GM19351 (cell line): ENCODE measurements around the gene IFI35.
"Not testable (repeated sequence)": the region's sequence is repeated elsewhere in the genome, so short reads cannot be mapped to it uniquely, and the experiment has no call there.

Experiments
- ATAC-seq: cut with Tn5 transposase; IDR thresholded peaks from one replicate; pipeline ENCODE4 v1.9.1; 2021; ENCODE audit warnings: mild to moderate bottlenecking, moderate library complexity; ENCODE audit not compliant: unreplicated experiment

Gene IFI35

DNA sequence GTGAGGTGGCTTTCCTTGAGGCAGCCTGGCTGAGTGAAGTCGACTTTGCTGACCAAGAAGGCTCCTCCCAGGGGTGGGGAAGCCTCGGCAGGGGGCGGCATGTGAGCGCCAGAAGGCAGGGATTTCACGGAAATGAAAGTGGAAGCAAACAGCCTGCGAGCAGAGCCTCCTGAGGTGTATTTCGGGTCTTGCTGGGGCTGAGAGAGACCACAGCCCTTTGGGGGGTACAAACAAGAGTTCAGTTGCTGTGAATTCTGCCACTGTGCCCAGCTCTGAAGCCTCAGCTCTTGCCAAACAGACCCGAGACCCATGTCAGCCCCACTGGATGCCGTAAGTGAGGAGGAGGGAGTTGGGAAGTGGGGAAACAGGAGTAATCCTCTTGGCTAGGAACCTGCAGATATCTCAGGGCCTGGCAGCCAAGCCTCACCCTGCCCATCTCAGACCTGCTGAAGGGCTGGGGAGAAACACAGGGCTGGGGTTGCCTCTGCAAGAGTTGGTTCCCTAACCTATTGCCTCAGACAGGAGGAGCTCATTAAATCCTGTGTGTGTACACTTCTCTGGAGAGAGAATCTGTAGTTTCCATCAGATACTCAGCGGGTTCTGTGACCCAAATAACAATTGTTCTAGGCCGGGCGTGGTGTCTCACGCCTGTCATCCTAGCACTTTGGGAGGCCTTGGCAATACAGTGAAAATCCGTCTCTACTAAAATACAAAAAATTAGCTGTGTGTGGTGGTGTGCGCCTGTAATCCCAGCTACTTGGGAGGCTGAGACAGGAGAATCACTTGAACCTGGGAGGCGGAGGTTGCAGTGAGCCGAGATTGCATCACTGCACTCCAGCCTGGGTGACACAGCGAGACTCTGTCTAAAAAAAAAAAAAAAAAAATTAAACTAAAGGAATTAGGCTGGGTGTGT is at the start of gene IFI35:
IFI35 (plus strand) TSS at position 146 of the 913 bp plus-strand sequence; CDS start at position 310, 164 bp downstream.
- ATAC-seq: peak; percentile 86

DNA sequence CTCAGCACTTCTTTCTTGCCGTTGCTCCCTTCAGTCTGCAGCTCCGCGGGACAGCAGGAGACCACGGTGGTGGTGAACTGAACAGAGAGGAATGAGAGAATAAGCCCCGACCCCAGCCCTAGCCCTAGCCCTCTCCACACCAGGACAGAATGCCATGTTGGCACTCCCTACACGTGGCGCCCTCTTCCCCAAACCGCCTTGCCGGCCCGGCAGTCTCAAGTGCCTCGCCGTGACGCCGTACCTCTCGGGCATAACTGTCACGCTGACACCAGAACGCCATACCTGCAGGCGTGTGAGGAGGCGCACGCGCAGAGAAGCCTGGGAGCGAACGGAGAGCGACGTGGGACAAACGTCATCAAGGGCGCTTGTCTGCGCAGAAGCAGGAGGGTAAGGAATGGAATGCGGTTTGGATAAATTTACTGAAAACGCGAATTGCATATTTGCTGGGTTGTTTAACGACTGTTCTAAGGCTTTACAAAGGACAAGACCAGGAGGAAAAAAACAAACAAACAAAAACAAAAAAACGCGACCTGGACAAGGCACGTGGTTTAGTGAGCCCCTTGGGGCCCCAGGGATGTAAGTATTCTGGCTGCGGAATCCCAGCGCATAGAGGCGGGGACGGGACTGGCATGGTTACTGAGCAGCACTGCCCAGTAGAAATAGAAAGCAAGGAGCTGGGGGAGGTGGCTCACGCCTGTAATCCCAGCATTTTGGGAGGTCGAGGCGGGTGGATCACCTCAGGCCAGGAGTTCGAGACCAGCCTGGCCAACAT is 42.2 kb upstream of the IFI35 start, which contains the start of gene AARSD1:
AARSD1 (minus strand) TSS at position 294 of the 772 bp plus-strand sequence; CDS start at position 280, 14 bp downstream.
- ATAC-seq: peak; percentile 79

DNA sequence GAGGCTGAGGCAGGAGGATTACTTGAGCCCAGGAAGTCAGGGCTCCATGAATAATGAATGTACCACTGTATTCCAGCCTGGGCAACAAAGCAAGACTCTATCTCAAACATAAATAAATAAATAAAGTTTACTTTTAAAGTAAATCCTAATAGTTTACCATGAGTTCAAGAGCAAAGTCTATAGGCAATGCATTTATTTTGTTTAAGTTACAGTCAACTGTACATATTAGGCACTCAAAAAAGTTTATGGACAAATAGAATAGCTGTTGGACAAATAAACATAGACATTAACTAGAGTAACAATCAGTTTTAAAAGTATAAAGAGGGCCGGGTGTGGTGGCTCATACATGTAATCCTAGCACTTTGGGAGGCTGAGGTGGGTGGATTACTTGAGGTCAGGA is 38.7 kb upstream of the IFI35 start:
- ATAC-seq: no peak

DNA sequence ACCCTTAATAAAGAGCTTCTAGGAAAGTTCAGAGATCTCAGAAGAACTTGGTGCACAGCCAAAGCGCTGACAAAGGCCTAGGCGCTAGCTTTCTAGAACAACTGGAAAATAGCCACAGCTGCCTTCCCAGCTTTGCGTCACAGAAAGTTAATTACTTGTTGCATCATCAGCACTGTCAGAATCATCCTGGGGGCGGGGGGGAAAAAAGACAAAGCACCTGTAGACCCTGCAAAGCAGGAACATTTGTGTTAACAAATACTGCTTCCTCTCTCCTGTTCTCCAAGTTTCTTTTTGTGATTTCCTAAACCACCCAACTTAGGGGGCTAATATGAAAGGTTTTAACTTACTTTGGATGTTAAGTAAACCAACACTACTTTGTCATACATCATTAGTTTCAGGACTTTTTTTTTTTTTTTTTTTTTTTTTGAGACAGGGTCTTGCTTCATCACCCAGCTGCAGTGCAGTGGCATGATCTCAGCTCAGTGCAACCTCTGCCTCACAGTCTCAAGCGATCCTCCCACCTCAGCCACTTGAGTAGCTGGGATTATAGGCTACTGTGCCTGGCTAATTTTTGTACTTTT is 37.5 kb upstream of the IFI35 start:
- no peak for ATAC-seq

DNA sequence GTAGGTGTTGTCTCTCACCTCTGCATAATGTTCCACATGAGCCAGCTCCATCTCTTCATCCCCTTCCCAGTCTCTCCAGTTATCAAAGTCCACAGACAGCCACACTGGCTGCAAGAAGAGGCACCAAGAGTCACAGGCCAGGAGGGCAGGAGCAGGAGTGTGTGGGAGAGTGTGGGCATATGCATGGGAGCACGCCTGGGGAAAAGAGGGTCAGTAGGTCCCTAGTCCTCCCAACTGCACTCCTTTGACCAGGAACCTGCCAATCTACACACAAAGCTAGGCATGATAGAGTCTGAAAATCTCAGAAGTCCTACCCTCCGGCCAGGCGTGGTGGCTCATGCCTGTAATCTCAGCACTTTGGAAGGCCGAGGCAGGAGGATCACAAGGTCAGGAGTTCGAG is 35.0 kb upstream of the IFI35 start:
- no peak for ATAC-seq

DNA sequence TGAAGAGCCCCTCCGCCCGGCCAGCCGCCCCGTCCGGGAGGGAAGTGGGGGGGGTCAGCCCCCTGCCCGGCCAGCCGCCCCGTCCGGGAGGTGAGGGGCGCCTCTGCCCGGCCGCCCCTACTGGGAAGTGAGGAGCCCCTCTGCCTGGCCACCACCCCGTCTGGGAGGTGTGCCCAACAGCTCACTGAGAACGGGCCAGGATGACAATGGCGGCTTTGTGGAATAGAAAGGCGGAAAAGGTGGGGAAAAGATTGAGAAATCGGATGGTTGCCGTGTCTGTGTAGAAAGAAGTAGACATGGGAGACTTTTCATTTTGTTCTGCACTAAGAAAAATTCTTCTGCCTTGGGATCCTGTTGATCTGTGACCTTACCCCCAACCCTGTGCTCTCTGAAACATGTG is 33.3 kb upstream of the IFI35 start:
- not testable (repeated sequence) for ATAC-seq

DNA sequence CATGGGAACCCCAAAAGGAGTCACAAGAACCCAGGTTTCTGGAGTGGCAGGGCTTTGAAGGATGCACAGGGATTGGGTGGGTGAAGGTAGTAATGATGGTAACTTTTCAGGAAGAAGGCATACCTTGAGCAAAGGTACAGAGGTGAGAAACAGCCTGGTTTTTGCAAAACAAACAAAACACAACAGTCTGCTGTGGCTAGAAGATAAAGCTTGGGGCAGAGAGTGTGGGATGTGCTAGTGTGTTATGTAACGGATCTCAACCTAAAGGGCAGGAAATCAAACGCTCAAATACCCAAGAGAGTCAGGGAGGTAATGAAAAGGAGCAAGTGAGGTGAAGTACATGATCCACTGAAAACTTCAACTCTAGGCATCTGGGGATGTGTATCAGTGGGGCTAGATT is 31.3 kb upstream of the IFI35 start:
- no peak for ATAC-seq

DNA sequence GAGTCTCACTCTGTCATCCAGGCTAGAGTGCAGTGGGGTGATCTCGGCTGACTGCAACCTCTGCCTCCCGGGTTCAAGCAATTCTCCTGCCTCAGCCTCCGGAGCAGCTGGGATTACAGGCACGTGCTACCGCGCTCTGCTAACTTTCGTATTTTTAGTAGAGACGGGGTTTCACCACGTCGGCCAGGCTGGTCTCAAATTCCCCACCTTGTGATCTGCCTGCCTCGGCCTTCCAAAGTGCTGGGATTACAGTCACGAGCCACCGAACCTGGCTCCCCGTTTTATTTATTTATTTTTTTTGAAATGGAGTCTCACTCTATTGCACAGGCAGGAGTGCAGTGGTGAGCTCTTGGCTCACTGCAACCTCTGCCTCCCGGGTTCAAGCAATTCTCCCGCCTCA is 30.9 kb upstream of the IFI35 start:
- not testable (repeated sequence) for ATAC-seq

DNA sequence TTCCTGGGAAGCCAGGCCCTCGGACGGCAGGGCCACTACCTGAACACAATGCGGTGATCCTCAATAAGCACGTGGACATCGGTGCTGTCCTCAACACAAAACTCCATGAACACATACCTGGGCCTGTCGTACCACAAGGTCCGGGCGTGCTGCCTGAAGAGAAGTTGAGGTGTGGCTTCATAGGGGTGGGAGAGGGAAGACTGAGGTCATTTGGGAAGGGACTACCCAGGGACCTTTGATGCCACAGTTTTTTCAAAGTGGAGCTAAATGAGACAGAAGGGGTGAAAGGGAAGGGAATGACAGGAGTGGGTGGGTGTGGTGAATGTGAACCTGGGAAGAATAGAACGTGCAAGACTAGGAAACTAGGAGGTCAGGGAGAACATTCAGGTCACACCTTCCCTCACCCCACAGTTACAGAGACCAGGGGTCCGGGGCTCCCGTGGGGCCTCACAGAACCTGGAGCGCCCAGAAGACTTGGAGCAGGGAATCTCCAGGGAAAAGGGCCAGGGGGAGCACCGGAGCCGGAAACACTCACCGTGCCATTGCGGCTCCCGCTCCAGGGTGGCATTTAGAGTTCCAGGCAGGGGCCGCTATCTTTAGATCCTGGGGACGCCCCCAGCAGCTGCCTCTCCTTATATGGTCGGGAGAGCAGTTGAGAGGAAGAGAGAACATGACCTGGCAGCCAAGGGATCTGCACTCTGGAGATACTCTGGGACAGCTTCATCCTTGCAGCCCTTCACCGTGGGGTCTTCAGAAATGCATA is 26.9 kb upstream of the IFI35 start, which contains the start of gene PTGES3L:
PTGES3L (minus strand) TSS at position 570 of the 763 bp plus-strand sequence; CDS start at position 543, 27 bp downstream.
- ATAC-seq: no peak

DNA sequence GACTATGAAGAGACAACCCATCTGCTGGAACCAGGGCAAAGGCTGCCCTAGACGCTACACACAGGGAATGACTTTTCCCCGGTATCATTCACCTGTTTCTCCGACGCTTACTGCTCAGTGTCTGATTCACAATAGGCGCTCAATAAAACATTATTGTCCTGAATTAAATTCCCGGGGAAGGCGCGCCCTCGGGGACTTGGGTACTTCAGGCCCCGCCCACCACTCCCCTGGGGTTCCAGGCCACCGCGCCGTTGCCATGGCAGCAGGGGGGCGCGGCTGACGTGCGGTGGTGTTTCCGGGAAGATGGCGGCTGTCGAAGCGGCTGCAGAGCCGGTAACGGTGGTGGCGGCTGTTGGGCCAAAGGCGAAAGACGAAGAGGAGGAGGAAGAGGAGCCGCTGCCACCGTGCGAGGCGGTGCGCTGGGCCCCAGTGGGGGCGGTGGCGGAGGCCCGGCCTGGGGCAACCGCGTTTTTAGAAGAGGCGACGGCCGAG is 26.3 kb upstream of the IFI35 start, which contains the start of gene RUNDC1:
RUNDC1 (plus strand) TSS at position 292 of the 492 bp plus-strand sequence; CDS start at position 304, 12 bp downstream.
- ATAC-seq: peak; percentile 69

DNA sequence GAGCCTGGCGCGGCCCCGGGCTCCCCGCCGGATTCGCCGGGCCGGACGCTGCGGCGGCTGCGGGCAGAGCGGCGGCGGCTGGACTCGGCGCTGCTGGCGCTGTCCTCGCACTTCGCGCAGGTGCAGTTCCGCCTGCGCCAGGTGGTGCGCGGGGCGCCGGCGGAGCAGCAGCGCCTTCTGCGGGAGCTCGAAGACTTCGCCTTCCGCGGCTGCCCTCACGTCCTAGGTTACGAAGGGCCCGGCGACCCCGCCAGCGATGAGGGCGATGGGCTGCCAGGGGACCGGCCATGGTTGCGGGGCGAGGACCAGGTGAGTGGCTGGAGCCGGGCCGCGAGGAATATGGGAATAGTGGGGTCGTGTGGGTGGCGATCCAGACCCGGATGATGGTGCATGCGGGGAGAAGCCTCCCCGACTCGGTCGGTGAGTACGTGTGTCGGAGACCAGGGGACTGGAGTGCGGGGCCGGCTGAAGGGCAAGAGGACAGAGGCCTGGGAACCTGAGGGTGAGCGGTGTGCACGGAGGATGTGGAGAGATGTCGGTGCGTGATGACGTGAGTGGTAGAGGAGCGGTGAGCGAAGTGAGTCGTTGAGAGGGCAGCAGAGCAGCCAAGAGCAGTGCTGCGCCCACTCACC is 25.7 kb upstream of the IFI35 start:
- peak; percentile 59 for ATAC-seq

DNA sequence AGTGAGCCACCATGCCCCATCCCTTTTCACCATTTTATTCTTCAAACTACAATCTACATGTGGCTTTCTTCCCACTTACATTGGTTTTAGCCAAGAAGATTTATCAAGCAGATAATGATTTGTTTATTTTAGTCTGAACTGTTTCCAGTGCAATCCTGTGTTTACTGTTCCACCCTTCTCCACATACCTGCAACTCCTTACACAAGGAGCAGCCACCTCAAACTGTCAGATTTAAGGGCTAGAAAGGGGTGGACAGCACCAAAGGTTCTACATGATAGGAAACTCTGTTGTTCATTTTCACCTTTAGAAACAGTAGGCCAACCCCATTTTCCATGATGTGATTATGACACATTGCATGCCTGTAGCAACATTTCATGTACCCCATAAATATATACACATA is 24.3 kb upstream of the IFI35 start:
- no peak for ATAC-seq

DNA sequence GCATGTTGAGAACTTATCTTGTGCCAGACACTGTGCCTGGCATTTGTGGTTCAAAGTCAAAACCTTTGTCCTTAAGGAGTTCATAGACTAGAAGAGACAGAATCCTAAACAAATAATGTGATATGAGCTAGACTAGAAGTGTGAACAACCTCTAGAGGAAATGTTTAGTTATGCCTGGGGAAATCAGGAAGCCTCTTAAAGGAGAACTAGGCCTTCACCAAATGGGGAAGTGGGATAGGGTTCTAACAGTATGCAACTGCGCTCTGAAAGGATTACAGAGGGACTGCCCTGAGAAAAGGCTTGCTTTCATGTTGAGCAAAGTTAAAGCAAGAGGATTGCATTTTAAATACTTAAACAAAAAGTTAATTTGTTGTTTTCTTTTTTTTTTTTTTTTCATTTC is 21.4 kb upstream of the IFI35 start:
- no peak for ATAC-seq

DNA sequence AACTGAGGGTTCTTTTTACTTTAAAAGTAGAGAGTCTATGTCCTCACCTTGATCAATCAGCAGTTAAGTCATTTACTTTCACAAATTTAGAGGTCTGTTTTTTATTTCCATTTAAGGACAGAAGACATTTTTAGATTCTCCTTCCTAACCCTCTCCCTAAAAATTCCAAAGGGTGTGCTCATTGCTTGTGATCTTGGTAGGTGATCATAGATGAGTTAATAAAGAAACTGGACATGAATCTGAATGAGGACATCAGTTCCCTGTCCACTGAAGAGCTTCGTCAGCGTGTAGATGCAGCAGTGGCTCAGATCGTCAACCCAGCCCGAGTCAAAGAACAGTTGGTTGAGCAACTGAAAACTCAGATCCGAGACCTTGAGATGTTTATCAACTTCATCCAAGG is 17.4 kb upstream of the IFI35 start:
- no peak for ATAC-seq

DNA sequence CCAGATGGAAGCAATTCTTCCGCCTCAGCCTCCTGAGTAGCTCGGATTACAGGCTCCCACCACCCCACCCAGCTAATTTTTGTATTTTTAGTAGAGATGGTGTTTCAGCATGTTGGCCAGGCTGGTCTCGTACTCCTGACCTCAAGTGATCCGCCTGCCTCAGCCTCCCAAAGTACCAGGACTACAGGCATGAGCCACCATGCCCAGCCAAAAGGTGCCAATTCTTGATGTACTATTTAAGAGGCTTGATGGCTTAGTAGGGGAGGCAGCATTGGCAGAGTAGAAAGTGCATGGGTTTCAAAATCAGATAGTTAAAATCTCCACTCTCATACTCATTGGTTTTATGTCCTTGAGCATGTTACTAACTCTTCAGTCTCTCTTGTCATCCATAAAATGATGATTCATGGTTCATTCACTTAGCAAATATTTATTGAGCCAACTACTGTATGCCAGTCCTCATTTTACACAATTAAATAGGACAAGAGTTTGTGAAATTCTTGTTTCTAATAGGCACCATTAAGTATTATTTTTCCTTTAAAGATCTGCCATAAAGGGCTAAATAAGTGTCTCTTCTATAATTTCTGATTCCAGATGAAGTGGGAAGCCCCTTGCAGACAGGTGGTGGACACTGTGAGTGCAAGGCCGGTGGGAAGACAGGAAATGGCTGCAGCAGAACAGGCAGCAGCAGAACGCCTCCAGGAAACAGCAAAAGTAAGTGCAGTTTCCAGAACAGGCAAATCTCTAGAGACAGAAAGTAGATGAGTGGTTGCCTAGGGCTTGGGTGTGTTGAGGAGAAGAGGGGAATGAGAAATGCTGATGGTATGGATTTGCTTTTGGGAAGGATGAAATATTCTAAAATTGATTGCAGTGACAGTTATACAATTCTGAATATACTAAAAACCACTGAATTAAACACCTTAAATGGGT is 16.6 kb upstream of the IFI35 start:
- no peak for ATAC-seq

DNA sequence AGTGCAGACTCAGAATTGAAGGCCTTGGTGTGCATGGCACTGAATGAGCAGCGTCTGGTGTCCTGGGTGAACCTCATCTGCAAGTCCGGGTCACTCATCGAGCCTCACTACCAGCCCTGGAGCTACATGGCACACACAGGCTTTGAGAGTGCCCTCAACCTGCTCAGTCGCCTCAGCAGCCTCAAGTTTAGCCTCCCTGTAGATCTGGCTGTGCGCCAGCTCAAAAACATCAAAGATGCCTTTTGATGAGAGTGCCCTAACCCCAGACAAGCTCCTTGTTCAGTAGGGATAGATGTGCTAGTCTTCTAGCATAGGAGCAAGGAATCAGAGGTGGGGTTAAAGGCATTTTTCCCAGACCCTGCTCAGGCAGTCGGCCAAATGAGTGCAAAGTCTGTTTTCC is 15.1 kb upstream of the IFI35 start:
- ATAC-seq: no peak

DNA sequence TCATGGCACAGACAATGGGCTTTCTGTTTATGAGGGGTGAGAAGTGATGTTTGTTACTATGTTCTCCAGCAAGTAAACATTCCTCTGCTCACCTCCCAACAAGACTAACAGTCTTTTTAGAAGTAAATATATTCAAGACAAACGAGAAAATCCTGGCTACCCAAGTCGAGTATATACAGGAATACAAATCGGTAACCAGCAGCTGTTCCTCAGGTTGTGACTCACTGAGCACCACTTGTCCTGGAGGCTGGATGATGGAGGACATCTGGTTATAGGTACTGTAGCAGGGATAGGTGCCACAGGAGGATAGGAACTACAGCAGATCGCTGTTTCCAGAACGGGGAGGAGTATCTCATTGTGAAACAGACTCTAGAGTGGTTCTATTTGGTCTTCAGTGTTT is 13.7 kb upstream of the IFI35 start:
- ATAC-seq: no peak

DNA sequence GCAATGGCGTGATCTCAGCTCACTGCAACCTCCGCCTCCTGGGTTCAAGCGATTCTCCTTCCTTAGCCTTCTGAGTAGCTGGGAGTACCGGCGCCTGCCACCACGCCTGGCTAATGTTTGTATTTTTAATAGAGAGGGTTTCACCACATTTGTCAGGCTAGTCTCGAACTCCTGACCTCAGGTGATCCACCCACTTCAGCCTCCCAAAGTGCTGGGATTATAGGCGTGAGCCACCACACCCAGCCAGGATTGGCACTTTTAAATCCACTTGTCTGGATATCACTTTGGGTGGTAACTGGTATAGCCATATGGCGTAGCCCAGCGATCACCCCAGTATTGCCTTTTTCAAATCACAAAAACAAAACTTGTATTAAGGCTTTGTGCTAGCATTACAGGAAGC is 12.7 kb upstream of the IFI35 start:
- ATAC-seq: not testable (repeated sequence)
